Endothelial cell of umbilical vein (primary cell): ENCODE results near the gene MOCS1. TPM values are rescaled to one million over a fixed set of nuclear protein-coding genes. Genes with fewer than 3 reads are reported as not detected.

Experiments
- BruUV-seq: library from RNA; stranded (reverse); fragments of 400-500 nt; replicated peaks from 2 replicates; lab custom pipeline; 2021; lab: Mats Ljungman, UMichigan
- CTCF ChIA-PET: fragments of 300-600, 350-600 bp; sonication (Branson Sonifier 250); formaldehyde crosslinking; loops from one replicate; lab custom pipeline; 2021; ENCODE audit warnings: antibody characterized with exemption, inconsistent platforms; lab: Charles Lee
- POLR2A ChIA-PET: fragments of 300-600, 350-600 bp; sonication (Branson Sonifier 250); formaldehyde crosslinking; loops from one replicate; lab custom pipeline; 2021; ENCODE audit warnings: antibody characterized with exemption, inconsistent platforms; lab: Charles Lee
- DNase-seq: peaks from one replicate; pipeline ENCODE4 v3.0.0-alpha.2; 2011; ENCODE audit warnings: low read depth, low spot score
- FAIRE-seq: peaks from 2 replicates; lab custom pipeline; 2011; peaks lifted over from hg19 to GRCh38; lab: Jason Lieb, UNC
- H2AFZ ChIP-seq: 2 replicates; pipeline ENCODE4 v1.6.0; 2012; ENCODE audit warnings: low read depth, low read length, control low read depth, inconsistent platforms
- H3K27ac ChIP-seq: 2 replicates; pipeline ENCODE4 v1.5.1; 2011; ENCODE audit warnings: low read depth, mild to moderate bottlenecking, control low read depth, low read length, moderate library complexity; ENCODE audit not compliant: insufficient read depth
- H3K27me3 ChIP-seq, 2 experiments: 2 replicates each; pipeline versions ENCODE4 v1.6.0 to v1.6.1; 2011; ENCODE audit warnings: low read length in 2 of 2, mixed read lengths in 1 of 2; ENCODE audit not compliant: control insufficient read depth in 2 of 2, insufficient read depth in 2 of 2
- H3K36me3 ChIP-seq, 2 experiments: 2 replicates in 1 of 2; 3 replicates in 1 of 2; pipeline ENCODE4 v1.5.1; 2011; ENCODE audit warnings: low read length in 2 of 2, mild to moderate bottlenecking in 1 of 2, moderate library complexity in 1 of 2; ENCODE audit not compliant: control insufficient read depth in 2 of 2, insufficient read depth in 2 of 2; ENCODE audit errors: extremely low read depth in 1 of 2
- H3K4me1 ChIP-seq: 3 replicates; pipeline ENCODE4 v1.5.1; 2011; ENCODE audit warnings: mild to moderate bottlenecking, low read length; ENCODE audit not compliant: control insufficient read depth, insufficient read depth; ENCODE audit errors: extremely low read depth
- H3K4me2 ChIP-seq: 2 replicates; pipeline ENCODE4 v1.6.1; 2011; ENCODE audit warnings: low read length, control low read depth, mixed read lengths; ENCODE audit not compliant: insufficient read depth
- H3K4me3 ChIP-seq, 3 experiments: fragments of 200-600 bp in 1 of 3; sonication (generic), shearing (Covaris generic) in 1 of 3; replicated peaks in 1 of 3; 2 replicates each; pipeline ENCODE4 v1.5.1; 2011 to 2016; ENCODE audit warnings: control low read depth in 3 of 3, low read length in 3 of 3, mild to moderate bottlenecking in 2 of 3, inconsistent platforms in 1 of 3, low read depth in 1 of 3, moderate library complexity in 1 of 3; ENCODE audit not compliant: insufficient read depth in 1 of 3
- H3K79me2 ChIP-seq: 2 replicates; pipeline ENCODE4 v1.6.0; 2012; ENCODE audit warnings: low read length, inconsistent platforms; ENCODE audit not compliant: control insufficient read depth, insufficient read depth
- H3K9ac ChIP-seq: replicated peaks from 2 replicates; pipeline ENCODE3; 2011; ENCODE audit warnings: low read length, control low read depth; ENCODE audit not compliant: insufficient read depth; ENCODE audit errors: extremely low read depth
- H3K9me1 ChIP-seq: replicated peaks from 3 replicates; pipeline ENCODE4 v1.6.0; 2011; ENCODE audit warnings: mild to moderate bottlenecking, low read length; ENCODE audit not compliant: control insufficient read depth, insufficient read depth; ENCODE audit errors: extremely low read depth
- H3K9me3 ChIP-seq: replicated peaks from 2 replicates; pipeline ENCODE4 v1.5.1; 2012; ENCODE audit warnings: low read length, inconsistent platforms; ENCODE audit not compliant: control insufficient read depth, insufficient read depth
- H4K20me1 ChIP-seq: replicated peaks from 2 replicates; pipeline ENCODE3; 2011; ENCODE audit warnings: mild to moderate bottlenecking, low read length; ENCODE audit not compliant: control insufficient read depth, insufficient read depth; ENCODE audit errors: extremely low read depth
- EZH2 ChIP-seq: IDR thresholded peaks from 2 replicates; pipeline ENCODE4 v1.6.1; 2012; ENCODE audit warnings: borderline replicate concordance, low read depth, mild to moderate bottlenecking, moderate library complexity, low read length, inconsistent platforms; ENCODE audit not compliant: severe bottlenecking
- GATA2 ChIP-seq: IDR thresholded peaks from 2 replicates; pipeline ENCODE4 v1.7.0; 2011; ENCODE audit warnings: low read depth, mild to moderate bottlenecking, moderate library complexity, mixed read lengths, low read length; ENCODE audit not compliant: insufficient read length, insufficient read depth
- JUN ChIP-seq: IDR thresholded peaks from 2 replicates; pipeline ENCODE4 v1.6.1; 2011; ENCODE audit warnings: borderline replicate concordance, low read depth; ENCODE audit not compliant: insufficient read length, insufficient read depth
- MAX ChIP-seq: IDR thresholded peaks from 2 replicates; pipeline ENCODE4 v1.6.1; 2011; ENCODE audit not compliant: insufficient read depth, insufficient read length
- MYC ChIP-seq: IDR thresholded peaks from one replicate; pipeline ENCODE4 v1.6.1; 2011; ENCODE audit warnings: mild to moderate bottlenecking, low read depth, low read length
- POLR2A ChIP-seq: IDR thresholded peaks from 2 replicates; pipeline ENCODE4 v1.6.1; 2012; ENCODE audit warnings: low read depth, mild to moderate bottlenecking, control low read depth, low read length
- POLR2AphosphoS5 ChIP-seq: IDR thresholded peaks from 2 replicates; pipeline ENCODE4 v1.6.1; 2012; ENCODE audit warnings: low read depth, mild to moderate bottlenecking, control low read depth, low read length, moderate library complexity; ENCODE audit not compliant: insufficient read depth
- dilution Hi-C: fragments of 300-500 bp; cut with MboI; formaldehyde crosslinking; loops from one replicate; pipeline ENCODE4 v1.15.0; 2019; ENCODE audit warnings: low sequenced_read_pairs; ENCODE audit not compliant: extremely low pct_ligation_motif_present
- intact Hi-C: fragments of 100-400 bp; cut with micrococcal nuclease; formaldehyde crosslinking; loops from one replicate; pipeline ENCODE4 v1.10.0; 2022
- polyA plus RNA-seq, 4 experiments: library from polyadenylated mRNA; depleted of rRNA in 3 of 4; stranded (reverse) in 3 of 4; unstranded in 1 of 4; fragments of >200 nt; gene quantifications; 2 replicates each; pipeline versions ENCODE4 v1.2.1 to v1.2.3, GENCODE V29; 2011 to 2012; ENCODE audit warnings: missing spikeins in 1 of 4
- total RNA-seq: library from RNA; stranded (reverse); gene quantifications from 2 replicates; pipeline ENCODE4 v1.2.3, GENCODE V29; 2021
- TF ChIP-seq, protein P1 (sequence below), 2 donors: IDR thresholded peaks; 1 replicate in 1 of 2; 2 replicates in 1 of 2; pipeline ENCODE4 v1.5.1; 2011; ENCODE audit warnings: low read length in 2 of 2, mild to moderate bottlenecking in 2 of 2, moderate library complexity in 2 of 2, control low read depth in 1 of 2, inconsistent platforms in 1 of 2, low read depth in 1 of 2; ENCODE audit not compliant: insufficient read depth in 1 of 2; ENCODE audit errors: extremely low read depth in 1 of 2

MOCS1 gene
- total and polyA plus RNA-seq, 2 donors (not counting 3 experiments of a cell fraction or from before 2014, with no cell fraction given): 8.3 to 12.8 TPM

DNA sequence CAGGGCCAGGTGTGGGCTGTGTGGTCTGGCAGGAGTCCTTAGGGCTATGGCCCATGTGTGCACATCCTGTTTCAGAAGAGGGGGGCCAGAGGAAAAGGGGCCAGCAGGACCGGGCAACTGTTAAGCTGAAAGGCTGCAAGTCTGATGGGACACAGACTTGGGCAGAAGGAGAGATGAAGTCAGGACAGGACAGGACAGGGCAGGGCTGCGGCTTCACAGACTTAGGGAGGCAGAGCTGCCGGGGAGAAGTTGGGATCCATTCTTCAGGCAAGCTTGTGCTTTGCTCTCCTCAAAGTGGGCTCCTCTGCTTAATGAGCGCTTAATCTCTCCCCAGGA lies 28.7 kb downstream of the MOCS1 start:
- H3K36me3 ChIP-seq: peaks cover 0 to 9% of the 10 kb centered on the region in 2 experiments
- no peaks in the 10 kb centered on the region for H3K27me3 ChIP-seq
- H3K79me2 ChIP-seq: no peaks in the 10 kb centered on the region
- no peaks in the 10 kb centered on the region for H3K4me1 ChIP-seq
- H3K27ac ChIP-seq: no peak overlapping the region
- no TSS peak for BruUV-seq
- no peaks in the 10 kb centered on the region for H3K9me3 ChIP-seq
- intact Hi-C loops: no loop called here
- ChIA-PET POLR2A (no interaction called here), CTCF (no interaction called here)
- no peak for FAIRE-seq
- DNase-seq: no peak
- TF ChIP-seq POLR2A (no peak), JUN (no peak), MAX (no peak), EZH2 (no peak)
- TF ChIP-seq, protein P1, sequence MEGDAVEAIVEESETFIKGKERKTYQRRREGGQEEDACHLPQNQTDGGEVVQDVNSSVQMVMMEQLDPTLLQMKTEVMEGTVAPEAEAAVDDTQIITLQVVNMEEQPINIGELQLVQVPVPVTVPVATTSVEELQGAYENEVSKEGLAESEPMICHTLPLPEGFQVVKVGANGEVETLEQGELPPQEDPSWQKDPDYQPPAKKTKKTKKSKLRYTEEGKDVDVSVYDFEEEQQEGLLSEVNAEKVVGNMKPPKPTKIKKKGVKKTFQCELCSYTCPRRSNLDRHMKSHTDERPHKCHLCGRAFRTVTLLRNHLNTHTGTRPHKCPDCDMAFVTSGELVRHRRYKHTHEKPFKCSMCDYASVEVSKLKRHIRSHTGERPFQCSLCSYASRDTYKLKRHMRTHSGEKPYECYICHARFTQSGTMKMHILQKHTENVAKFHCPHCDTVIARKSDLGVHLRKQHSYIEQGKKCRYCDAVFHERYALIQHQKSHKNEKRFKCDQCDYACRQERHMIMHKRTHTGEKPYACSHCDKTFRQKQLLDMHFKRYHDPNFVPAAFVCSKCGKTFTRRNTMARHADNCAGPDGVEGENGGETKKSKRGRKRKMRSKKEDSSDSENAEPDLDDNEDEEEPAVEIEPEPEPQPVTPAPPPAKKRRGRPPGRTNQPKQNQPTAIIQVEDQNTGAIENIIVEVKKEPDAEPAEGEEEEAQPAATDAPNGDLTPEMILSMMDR (IDR thresholded peaks at IDR 0.05; ENCODE audit: extremely low read depth in 1 of 2, insufficient read depth in 1 of 2, low read depth in 1 of 2, low read length in 2 of 2): no peak
- H3K9ac ChIP-seq: no peak overlapping the region
- dilution Hi-C loops: no loop called here
- no peaks in the 10 kb centered on the region for H3K9me1 ChIP-seq
- no peaks in the 10 kb centered on the region for H4K20me1 ChIP-seq
- no peak overlapping the region for H2AFZ ChIP-seq
- no peak overlapping the region for H3K4me3 ChIP-seq
- no peak overlapping the region for H3K4me2 ChIP-seq

DNA sequence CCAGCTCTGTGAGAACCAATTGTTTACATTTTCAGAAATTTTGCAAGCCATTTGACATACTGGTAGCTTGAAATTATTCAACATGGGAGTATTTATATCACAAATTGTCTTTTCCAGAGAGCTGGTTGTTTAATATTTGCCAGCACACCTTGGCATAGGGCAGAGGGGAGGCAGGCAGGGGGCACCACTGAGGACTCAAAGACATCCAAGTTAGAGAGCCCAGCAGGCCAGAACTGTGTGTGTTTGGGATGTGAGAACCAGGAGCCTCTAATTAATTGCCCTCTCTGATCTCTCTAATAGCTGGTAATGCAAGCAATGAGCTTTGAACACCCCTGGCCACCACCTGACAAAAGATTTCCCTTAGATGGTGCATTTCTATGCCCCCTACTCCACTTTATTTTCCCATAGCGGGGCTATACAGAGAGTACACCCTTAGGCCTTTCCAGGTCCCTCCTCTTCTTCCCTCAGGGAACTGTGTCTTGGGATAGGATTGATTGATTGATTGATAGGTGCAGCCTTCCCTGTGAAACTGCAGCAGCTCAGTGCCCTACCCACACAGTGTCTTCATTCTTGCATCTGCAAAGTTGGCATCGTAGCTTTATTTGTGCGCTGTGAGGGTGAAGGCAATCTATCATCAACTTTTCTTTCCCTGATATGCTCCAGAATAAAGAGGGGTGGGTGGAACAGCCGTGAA lies 29.2 kb downstream of the MOCS1 start:
- BruUV-seq: no TSS peak

More for the DNA sequence above, 29.2 kb downstream of the MOCS1 start:
- Histone ChIP-seq H3K27ac (no peak overlapping the region), H3K36me3 (peaks cover 0 to 9% of the 10 kb centered on the region in 2 experiments), H3K9ac (no peak overlapping the region), H2AFZ (no peak overlapping the region), H3K79me2 (no peaks in the 10 kb centered on the region), H3K4me3 (no peak overlapping the region), H3K27me3 (no peaks in the 10 kb centered on the region), H3K4me1 (no peaks in the 10 kb centered on the region), H4K20me1 (no peaks in the 10 kb centered on the region), H3K9me3 (no peaks in the 10 kb centered on the region), H3K4me2 (no peak overlapping the region), H3K9me1 (no peaks in the 10 kb centered on the region)
- TF ChIP-seq EZH2 (no peak), POLR2A (no peak), POLR2AphosphoS5 (no peak), JUN (no peak), GATA2 (no peak), MYC (no peak), MAX (no peak)
- TF ChIP-seq, protein P1 (IDR thresholded peaks at IDR 0.05; ENCODE audit: extremely low read depth in 1 of 2, insufficient read depth in 1 of 2, low read depth in 1 of 2, low read length in 2 of 2): no peak
- DNase-seq (no peak), FAIRE-seq (no peak)
- dilution Hi-C loops: no loop called here
- CTCF ChIA-PET: interaction anchor here (0.7 to 2.3 kb wide), 4 partner anchors 9 to 40 kb away, joined by 3 to 9 read pairs (median 4); no protein-coding TSS in a partner anchor
- intact Hi-C loops: no loop called here
- POLR2A ChIA-PET: no interaction called here
